NOMO-1 treated with dmso at 0.1 percent for 144 hours (cell line): Measurements from ENCODE around the gene ADAM33.

ENCODE experiments used
- DNase-seq: peaks from one replicate; lab custom pipeline; 2025; ENCODE audit not compliant: unreplicated experiment; lab: John Stamatoyannopoulos, UW

ADAM33 gene

GRCh38 chr20:3681931-3682781, at the start of gene ADAM33:
Gene ADAM33 (minus strand): TSS chr20:3682010. CDS start chr20:3682004, 6 bp downstream.
- DNase-seq, result no peak

- DNase-seq, result no peak
Observed at GRCh38 chr20:3730803-3731672, 49.2 kb upstream of the ADAM33 start.

- no peak for DNase-seq
Observed at GRCh38 chr20:3729811-3730540, 48.2 kb upstream of the ADAM33 start.

- DNase-seq, result no peak
Observed at GRCh38 chr20:3729378-3729777, 47.6 kb upstream of the ADAM33 start.

GRCh38 chr20:3728876-3729275, 47.1 kb upstream of the ADAM33 start:
- no peak for DNase-seq

- DNase-seq, result no peak
Observed at GRCh38 chr20:3728354-3728753, 46.5 kb upstream of the ADAM33 start.

GRCh38 chr20:3727401-3728021, 45.7 kb upstream of the ADAM33 start:
- DNase-seq, result no peak

GRCh38 chr20:3724356-3724755, 42.5 kb upstream of the ADAM33 start:
- DNase-seq, result no peak

- DNase-seq, result no peak
Observed at GRCh38 chr20:3723284-3723683, 41.5 kb upstream of the ADAM33 start.

- DNase-seq, result no peak
Observed at GRCh38 chr20:3721912-3722311, 40.1 kb upstream of the ADAM33 start.

GRCh38 chr20:3720626-3721025, 38.8 kb upstream of the ADAM33 start:
- no peak for DNase-seq

- no peak for DNase-seq
Observed at GRCh38 chr20:3720068-3720467, 38.3 kb upstream of the ADAM33 start.

GRCh38 chr20:3719046-3719445, 37.2 kb upstream of the ADAM33 start:
- DNase-seq, result no peak

- DNase-seq, result no peak
Observed at GRCh38 chr20:3716195-3716834, 34.5 kb upstream of the ADAM33 start.

GRCh38 chr20:3714092-3714491, 32.3 kb upstream of the ADAM33 start:
- peak; percentile 4 for DNase-seq

- DNase-seq, result peak; percentile 84
Observed at GRCh38 chr20:3712279-3712873, 30.6 kb upstream of the ADAM33 start, which contains the start of gene SIGLEC1. Gene SIGLEC1 (minus strand): TSS chr20:3712600. CDS start chr20:3707128, 5,472 bp downstream.

GRCh38 chr20:3711484-3711941, 29.7 kb upstream of the ADAM33 start:
- no peak for DNase-seq

- DNase-seq, result peak; percentile 11
Observed at GRCh38 chr20:3710703-3711483, 29.1 kb upstream of the ADAM33 start.

GRCh38 chr20:3710011-3710466, 28.2 kb upstream of the ADAM33 start:
- no peak for DNase-seq
